ENCODE data around the gene WASF2. TPM values are rescaled to one million over a fixed set of nuclear protein-coding genes. Genes with fewer than 3 reads are reported as not detected.

The WASF2 gene
- total RNA-seq, 3 donors from 2014 or later = 41.6 to 93.5 (median 43.2) TPM

- Histone ChIP-seq H3K9me3 (no peaks in the 10 kb centered on the region), H3K27me3 (no peaks in the 10 kb centered on the region), H3K4me3 (no peak overlapping the region), H3K36me3 (no peaks in the 10 kb centered on the region), H3K27ac (peak overlapping the region in 1 of 2 donors; percentile 39), H3K4me1 (no peaks in the 10 kb centered on the region)
- TF ChIP-seq CTCF (IDR thresholded peaks at IDR 0.05) (no peak), POLR2AphosphoS5 (IDR thresholded peaks at IDR 0.05) (no peak), POLR2A (IDR thresholded peaks at IDR 0.05) (no peak)
- peak in 1 of 2 donors; percentile 2 for DNase-seq (ENCODE audit: low spot score in 2 of 2)
- intact Hi-C loops (cut with DNase I; ENCODE audit: low total_unique reads) = no loop called here
Measured at GRCh38 chr1:27483659-27484058, 6.3 kb downstream of the WASF2 start.

DNA sequence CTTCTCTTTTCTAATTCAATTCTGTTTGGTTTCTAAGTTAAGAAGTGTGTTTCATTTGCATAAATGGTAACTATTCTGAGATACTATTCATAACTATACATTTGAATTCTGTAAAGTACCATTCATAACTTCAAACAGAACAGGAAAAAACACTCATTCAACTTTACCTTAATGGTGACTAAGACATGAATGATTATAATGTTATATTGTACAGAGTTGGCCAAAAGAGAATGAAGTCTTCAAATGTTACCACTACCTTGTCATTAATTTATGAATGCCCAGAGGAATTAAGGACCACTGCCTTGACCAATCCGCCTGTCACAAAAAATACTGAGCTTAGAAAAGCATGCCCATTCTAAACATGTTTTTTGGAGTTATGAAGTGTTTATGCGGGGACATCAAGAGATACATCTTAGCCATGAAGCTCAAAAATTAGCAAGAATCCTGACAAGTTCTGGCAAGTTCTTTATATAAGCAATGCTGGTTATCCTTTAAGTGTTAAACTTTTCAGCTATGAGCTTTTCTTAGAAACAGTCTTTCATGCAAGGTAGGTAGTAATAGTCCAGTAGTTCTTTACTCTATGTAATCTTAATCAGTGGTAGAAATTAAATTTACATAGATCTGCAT is 7.9 kb downstream of the WASF2 start:
- TF ChIP-seq POLR2AphosphoS5 (IDR thresholded peaks at IDR 0.05) (no peak), POLR2A (IDR thresholded peaks at IDR 0.05) (no peak), CTCF (IDR thresholded peaks at IDR 0.05) (no peak)
- Histone ChIP-seq H3K4me3 (no peak overlapping the region), H3K36me3 (no peaks in the 10 kb centered on the region), H3K27me3 (no peaks in the 10 kb centered on the region), H3K9me3 (no peaks in the 10 kb centered on the region), H3K27ac (no peak overlapping the region), H3K4me1 (no peaks in the 10 kb centered on the region)
- DNase-seq (ENCODE audit: low spot score in 2 of 2) = no peak
- intact Hi-C loops (cut with DNase I; ENCODE audit: low total_unique reads) = no loop called here

- Histone ChIP-seq H3K27me3 (no peaks in the 10 kb centered on the region), H3K4me1 (peaks cover 0 to 5% of the 10 kb centered on the region in 2 donors), H3K4me3 (no peak overlapping the region), H3K27ac (no peak overlapping the region), H3K9me3 (no peaks in the 10 kb centered on the region), H3K36me3 (no peaks in the 10 kb centered on the region)
- intact Hi-C loops (cut with DNase I; ENCODE audit: low total_unique reads) = no loop called here
- no peak for TF ChIP-seq POLR2AphosphoS5 (IDR thresholded peaks at IDR 0.05)
- no peak for TF ChIP-seq CTCF (IDR thresholded peaks at IDR 0.05)
- no peak for TF ChIP-seq POLR2A (IDR thresholded peaks at IDR 0.05)
- DNase-seq (ENCODE audit: low spot score in 2 of 2) = no peak
Measured at GRCh38 chr1:27478098-27478497, 11.9 kb downstream of the WASF2 start.

DNA sequence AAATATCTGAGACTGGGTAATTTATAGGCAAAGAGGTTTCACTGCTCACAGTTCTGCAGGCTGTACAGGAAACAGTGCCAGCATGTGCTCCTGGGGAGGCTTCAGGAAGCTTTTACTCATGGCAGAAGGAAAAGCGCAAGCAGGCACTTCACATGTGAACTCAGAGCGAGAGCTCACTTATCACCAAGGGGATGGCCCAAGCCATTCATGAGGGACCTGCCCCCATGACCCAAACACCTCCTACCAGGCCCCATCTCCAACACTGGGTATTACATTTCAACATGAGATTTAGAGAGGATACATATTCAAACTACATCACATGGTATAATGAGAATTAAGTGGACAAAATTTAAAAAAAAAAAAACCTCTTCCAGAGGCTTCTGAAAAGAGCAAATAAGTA is 13.7 kb downstream of the WASF2 start:
- intact Hi-C loops (cut with DNase I; ENCODE audit: low total_unique reads) = no loop called here
- Histone ChIP-seq H3K4me1 (peaks cover 0 to 5% of the 10 kb centered on the region in 2 donors), H3K27me3 (no peaks in the 10 kb centered on the region), H3K4me3 (no peak overlapping the region), H3K36me3 (no peaks in the 10 kb centered on the region), H3K27ac (peak overlapping the region; percentile 5 to 25), H3K9me3 (no peaks in the 10 kb centered on the region)
- DNase-seq (ENCODE audit: low spot score in 2 of 2) = no peak
- TF ChIP-seq POLR2AphosphoS5 (IDR thresholded peaks at IDR 0.05) (no peak), POLR2A (IDR thresholded peaks at IDR 0.05) (no peak), CTCF (IDR thresholded peaks at IDR 0.05) (no peak)

GRCh38 chr1:27475720-27476119 is 14.2 kb downstream of the WASF2 start:
- no peaks in the 10 kb centered on the region for H3K27me3 ChIP-seq
- H3K4me3 ChIP-seq = no peak overlapping the region
- TF ChIP-seq CTCF (IDR thresholded peaks at IDR 0.05) (no peak), POLR2AphosphoS5 (IDR thresholded peaks at IDR 0.05) (no peak)
- no peaks in the 10 kb centered on the region for H3K36me3 ChIP-seq
- peak overlapping the region; percentile 5 to 12 for H3K27ac ChIP-seq
- peaks cover 0 to 5% of the 10 kb centered on the region in 2 donors for H3K4me1 ChIP-seq
- H3K9me3 ChIP-seq = no peaks in the 10 kb centered on the region
- DNase-seq (ENCODE audit: low spot score in 2 of 2) = no peak
- intact Hi-C loops (cut with DNase I; ENCODE audit: low total_unique reads) = no loop called here

Data from breast epithelium (tissue), 4 donors.